ENCODE data around the gene ADGRB2. TPM values are rescaled to one million over a fixed set of nuclear protein-coding genes. Genes with fewer than 3 reads are reported as not detected.

The ADGRB2 gene
- total RNA-seq, 2 experiments from 2014 or later = 1.6 to 1.7 TPM

DNA sequence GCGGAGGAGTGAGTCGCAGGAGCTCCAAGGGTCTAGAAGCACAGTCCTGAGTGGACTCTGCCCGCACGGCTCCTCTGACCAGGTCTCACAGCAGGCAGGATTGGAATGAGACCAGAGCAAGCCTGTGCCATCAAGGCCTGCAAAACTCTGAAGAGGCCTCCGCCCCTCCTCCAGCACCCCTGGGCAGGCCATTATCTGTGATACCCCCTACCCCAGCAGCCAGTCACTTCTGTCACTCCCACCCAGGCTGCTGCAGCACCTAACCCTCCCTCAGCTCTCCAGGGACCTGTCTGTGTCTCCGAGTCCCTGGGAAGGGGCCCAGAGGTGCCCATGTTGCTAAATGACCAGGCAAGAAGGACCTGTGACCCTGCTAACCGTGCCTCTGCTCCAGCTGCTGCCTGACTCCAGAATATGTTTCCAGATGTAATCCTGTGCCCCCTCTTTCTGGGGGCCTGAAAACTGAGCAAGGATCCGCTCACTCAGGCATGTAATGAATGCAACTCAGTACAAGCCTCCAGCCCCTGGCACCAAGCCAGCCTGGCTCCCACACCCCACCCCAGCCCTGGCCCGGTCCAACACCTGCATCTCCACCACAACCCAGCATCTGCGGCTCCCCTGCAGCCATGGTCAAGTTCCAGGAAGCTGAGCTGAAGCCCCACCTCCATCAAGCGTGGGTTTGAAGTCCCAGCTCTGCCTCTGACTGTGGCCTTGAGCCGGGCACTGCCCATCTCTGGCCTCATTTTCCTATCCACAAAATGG is 38.2 kb downstream of the ADGRB2 start:
- ChIA-PET CTCF (interaction anchor here (1.0 to 1.4 kb wide), 2 partner anchors 10 to 63 kb away, joined by 4 read pairs; no protein-coding TSS in a partner anchor), POLR2A (no interaction called here)
- no peak overlapping the region for H3K4me3 Mint-ChIP-seq
- no peaks in the 10 kb centered on the region for H3K36me3 Mint-ChIP-seq
- H3K9me3 Mint-ChIP-seq = no peaks in the 10 kb centered on the region
- DNase-seq = no peak
- intact Hi-C loops (cut with micrococcal nuclease) = no loop called here
- no peak overlapping the region for H3K27ac Mint-ChIP-seq
- peaks cover 8% of the 10 kb centered on the region for H3K27me3 Mint-ChIP-seq
- H3K4me1 Mint-ChIP-seq (ENCODE audit: low read depth) = no peaks in the 10 kb centered on the region

- no peak for DNase-seq
- POLR2A ChIA-PET = interaction anchor here (0.8 kb wide), 1 partner anchor 11 kb away, joined by 3 read pairs; no protein-coding TSS in a partner anchor
- peaks cover 8% of the 10 kb centered on the region for H3K27me3 Mint-ChIP-seq
- H3K4me3 Mint-ChIP-seq = no peak overlapping the region
- intact Hi-C loops (cut with micrococcal nuclease) = no loop called here
- H3K27ac Mint-ChIP-seq = no peak overlapping the region
- no peaks in the 10 kb centered on the region for H3K9me3 Mint-ChIP-seq
- no peaks in the 10 kb centered on the region for H3K36me3 Mint-ChIP-seq
- CTCF ChIA-PET = interaction anchor here (1.0 kb wide), 2 partner anchors 10 to 64 kb away, joined by 3 to 4 read pairs; no protein-coding TSS in a partner anchor
- H3K4me1 Mint-ChIP-seq (ENCODE audit: low read depth) = no peaks in the 10 kb centered on the region
Measured at GRCh38 chr1:31725134-31725533, 39.0 kb downstream of the ADGRB2 start.

DNA sequence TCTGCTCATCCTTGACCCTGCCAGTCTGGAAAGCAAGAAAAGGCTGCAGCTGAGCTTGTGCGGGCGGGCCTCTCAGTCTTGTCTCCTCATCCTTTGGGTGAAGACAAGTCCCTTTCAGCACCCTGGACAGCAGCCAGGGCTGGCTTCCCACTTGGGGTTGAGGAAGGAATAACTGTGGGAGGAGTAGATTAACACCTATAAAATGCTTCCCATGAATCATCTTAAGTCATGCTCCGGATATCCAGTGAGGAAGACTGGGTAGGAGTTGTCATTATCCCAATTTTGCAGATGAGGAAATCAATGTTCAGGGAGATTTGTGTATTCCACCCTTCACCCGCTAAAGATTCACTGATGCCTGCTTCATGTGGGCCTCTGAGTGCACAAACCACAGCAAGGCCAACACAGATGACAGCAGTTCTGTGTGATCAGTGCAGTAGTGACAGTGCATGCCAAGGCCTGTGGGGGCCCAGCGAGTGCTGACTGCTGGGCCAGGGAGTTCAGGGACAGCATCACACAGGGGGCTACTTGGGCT is 40.2 kb downstream of the ADGRB2 start:
- H3K27ac Mint-ChIP-seq = no peak overlapping the region
- DNase-seq = peak; percentile 67
- H3K4me1 Mint-ChIP-seq (ENCODE audit: low read depth) = no peaks in the 10 kb centered on the region
- no peak overlapping the region for H3K4me3 Mint-ChIP-seq
- H3K9me3 Mint-ChIP-seq = no peaks in the 10 kb centered on the region
- ChIA-PET POLR2A (no interaction called here), CTCF (interaction anchor here (1.0 kb wide), 1 partner anchor 65 kb away, joined by 3 read pairs; no protein-coding TSS in a partner anchor)
- intact Hi-C loops (cut with micrococcal nuclease) = no loop called here
- no peaks in the 10 kb centered on the region for H3K36me3 Mint-ChIP-seq
- peaks cover 10% of the 10 kb centered on the region for H3K27me3 Mint-ChIP-seq

DNA sequence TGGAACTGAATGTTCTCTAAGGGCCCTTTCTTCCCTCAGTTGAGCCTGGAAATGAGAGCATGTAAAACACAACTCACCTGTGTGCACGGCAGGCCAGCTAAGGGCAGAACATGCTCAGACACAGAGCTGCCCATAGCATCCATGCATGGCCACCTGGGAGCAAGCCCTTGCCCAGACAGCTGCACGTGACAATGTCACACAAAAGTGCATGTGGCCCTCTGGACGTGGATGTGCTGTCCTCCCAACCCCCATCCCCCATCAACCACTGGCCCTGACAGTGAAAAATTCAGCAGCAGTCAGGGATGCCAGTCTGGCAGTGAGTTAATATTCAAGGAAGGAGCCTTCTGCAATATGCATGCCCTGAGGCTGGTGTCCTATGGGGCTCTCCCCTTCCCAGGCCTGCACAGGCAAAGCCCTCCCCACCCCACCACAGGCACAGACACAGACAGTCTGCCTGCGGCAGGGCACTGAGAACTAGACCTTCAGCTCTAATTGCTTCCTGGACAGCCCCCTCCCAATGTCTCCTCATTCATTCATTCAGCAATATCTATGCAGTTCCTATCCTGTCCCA is 45.7 kb downstream of the ADGRB2 start:
- POLR2A ChIA-PET = no interaction called here
- no peaks in the 10 kb centered on the region for H3K9me3 Mint-ChIP-seq
- intact Hi-C loops (cut with micrococcal nuclease) = no loop called here
- H3K27ac Mint-ChIP-seq = no peak overlapping the region
- peaks cover 11% of the 10 kb centered on the region for H3K4me1 Mint-ChIP-seq (ENCODE audit: low read depth)
- no peak for DNase-seq
- H3K27me3 Mint-ChIP-seq = peaks cover 41% of the 10 kb centered on the region
- no peak overlapping the region for H3K4me3 Mint-ChIP-seq
- no peaks in the 10 kb centered on the region for H3K36me3 Mint-ChIP-seq
- CTCF ChIA-PET = interaction anchor here (4.6 to 7.4 kb wide), 2 partner anchors 15 to 71 kb away, joined by 26 to 66 read pairs; partner anchors contain the start of gene COL16A1

DNA sequence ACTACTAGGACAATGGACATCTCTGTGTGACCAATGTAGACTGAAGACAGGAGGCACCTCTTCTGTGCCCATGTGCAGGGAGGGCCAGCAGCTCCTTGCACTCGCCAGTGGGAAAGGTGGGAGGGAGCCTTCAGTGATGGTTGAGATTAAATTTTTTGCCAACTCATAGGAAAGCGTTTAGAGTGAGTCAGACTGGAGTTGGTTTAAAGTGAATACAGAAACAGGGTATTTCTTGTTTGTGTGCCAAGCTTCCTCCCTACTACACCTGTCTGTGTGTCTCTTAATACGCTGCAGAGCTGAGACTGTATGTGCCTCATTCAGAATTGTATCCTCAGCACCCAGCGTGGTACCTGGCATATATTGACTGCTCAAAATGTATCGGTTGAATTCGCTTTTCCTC is 46.8 kb downstream of the ADGRB2 start:
- DNase-seq = no peak
- Mint-ChIP-seq H3K9me3 (no peaks in the 10 kb centered on the region), H3K4me3 (no peak overlapping the region), H3K27me3 (peaks cover 43% of the 10 kb centered on the region), H3K27ac (no peak overlapping the region), H3K4me1 (ENCODE audit: low read depth) (peaks cover 11% of the 10 kb centered on the region), H3K36me3 (no peaks in the 10 kb centered on the region)
- ChIA-PET POLR2A (no interaction called here), CTCF (interaction anchor here (1.1 to 7.4 kb wide), 6 partner anchors 14 to 78 kb away, joined by 3 to 66 read pairs (median 10); partner anchors contain the start of gene COL16A1)
- intact Hi-C loops (cut with micrococcal nuclease) = no loop called here

DNA sequence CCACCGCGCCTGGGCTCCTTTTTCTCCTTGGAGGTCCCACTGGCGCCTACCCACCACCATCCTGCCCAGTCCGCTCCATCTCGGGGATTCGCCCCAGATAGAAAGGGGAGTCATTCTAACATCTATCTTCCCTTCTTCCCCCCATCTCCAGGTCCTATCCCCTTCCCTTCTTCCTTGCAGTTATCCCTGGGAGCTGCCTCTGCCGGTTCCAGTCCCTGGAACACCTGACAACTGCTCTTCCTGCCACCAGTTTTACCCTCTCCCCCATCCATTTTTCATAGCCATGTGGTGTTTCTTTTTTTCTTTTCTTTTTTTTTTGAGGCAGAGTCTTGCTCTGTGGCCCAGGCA is 48.3 kb downstream of the ADGRB2 start:
- intact Hi-C loops (cut with micrococcal nuclease) = no loop called here
- H3K36me3 Mint-ChIP-seq = no peaks in the 10 kb centered on the region
- CTCF ChIA-PET = interaction anchor here (0.8 to 7.4 kb wide), 18 partner anchors 9 to 347 kb away, joined by 3 to 66 read pairs (median 4); partner anchors contain the start of gene COL16A1
- peaks cover 41% of the 10 kb centered on the region for H3K27me3 Mint-ChIP-seq
- POLR2A ChIA-PET = interaction anchor here (0.7 kb wide), 1 partner anchor 11 kb away, joined by 3 read pairs; no protein-coding TSS in a partner anchor
- no peak for DNase-seq
- peaks cover 11% of the 10 kb centered on the region for H3K4me1 Mint-ChIP-seq (ENCODE audit: low read depth)
- H3K27ac Mint-ChIP-seq = no peak overlapping the region
- H3K9me3 Mint-ChIP-seq = no peaks in the 10 kb centered on the region
- peak overlapping the region; percentile 33 for H3K4me3 Mint-ChIP-seq

DNA sequence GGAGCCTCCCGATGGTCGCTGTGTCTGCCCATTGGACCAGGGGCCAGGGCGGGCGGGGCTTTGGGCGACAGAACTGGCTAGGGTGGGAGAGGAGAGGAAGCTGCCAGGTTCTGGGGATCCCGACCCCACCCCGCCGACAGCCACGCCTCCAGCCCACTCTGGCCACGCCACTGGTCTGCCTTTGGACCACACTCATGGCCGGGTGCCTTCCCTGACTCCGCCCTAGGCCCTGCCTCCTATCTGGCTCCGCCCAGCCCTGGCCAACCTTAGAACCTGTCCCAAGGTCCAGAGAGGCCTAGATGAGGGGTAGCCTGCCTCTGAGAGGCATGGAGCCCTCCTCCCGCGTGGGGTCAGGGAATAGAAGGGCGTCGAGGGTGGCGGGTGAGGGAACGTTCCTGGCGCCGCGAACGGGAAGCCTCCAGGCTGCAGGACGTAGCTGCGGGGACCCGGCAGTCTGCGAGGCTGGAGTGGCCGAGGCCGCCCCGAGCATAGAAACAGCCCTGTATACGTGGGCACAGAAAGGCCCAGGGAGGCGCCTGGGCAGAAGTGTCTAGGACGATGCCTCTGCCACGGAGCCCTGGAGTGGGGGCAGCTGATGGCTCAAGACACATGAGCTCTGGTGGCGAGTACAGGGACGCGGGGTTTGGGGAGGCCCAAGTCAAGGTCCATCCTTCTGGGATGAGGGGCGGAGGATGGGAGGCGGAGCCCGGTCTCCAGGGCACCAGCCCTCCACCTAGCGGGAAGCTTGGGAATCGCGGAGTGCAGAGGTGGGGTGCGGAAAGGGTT is 48.9 kb downstream of the ADGRB2 start:
- POLR2A ChIA-PET = interaction anchor here (0.7 kb wide), 1 partner anchor 11 kb away, joined by 3 read pairs; no protein-coding TSS in a partner anchor
- no peaks in the 10 kb centered on the region for H3K9me3 Mint-ChIP-seq
- peak overlapping the region; percentile 39 for H3K4me3 Mint-ChIP-seq
- intact Hi-C loops (cut with micrococcal nuclease) = no loop called here
- peaks cover 11% of the 10 kb centered on the region for H3K4me1 Mint-ChIP-seq (ENCODE audit: low read depth)
- H3K27ac Mint-ChIP-seq = no peak overlapping the region
- H3K27me3 Mint-ChIP-seq = peaks cover 41% of the 10 kb centered on the region
- CTCF ChIA-PET = interaction anchor here (0.8 to 7.4 kb wide), 17 partner anchors 10 to 348 kb away, joined by 3 to 66 read pairs (median 4); partner anchors contain the start of gene COL16A1
- DNase-seq = peak; percentile 63
- H3K36me3 Mint-ChIP-seq = no peaks in the 10 kb centered on the region

DNA sequence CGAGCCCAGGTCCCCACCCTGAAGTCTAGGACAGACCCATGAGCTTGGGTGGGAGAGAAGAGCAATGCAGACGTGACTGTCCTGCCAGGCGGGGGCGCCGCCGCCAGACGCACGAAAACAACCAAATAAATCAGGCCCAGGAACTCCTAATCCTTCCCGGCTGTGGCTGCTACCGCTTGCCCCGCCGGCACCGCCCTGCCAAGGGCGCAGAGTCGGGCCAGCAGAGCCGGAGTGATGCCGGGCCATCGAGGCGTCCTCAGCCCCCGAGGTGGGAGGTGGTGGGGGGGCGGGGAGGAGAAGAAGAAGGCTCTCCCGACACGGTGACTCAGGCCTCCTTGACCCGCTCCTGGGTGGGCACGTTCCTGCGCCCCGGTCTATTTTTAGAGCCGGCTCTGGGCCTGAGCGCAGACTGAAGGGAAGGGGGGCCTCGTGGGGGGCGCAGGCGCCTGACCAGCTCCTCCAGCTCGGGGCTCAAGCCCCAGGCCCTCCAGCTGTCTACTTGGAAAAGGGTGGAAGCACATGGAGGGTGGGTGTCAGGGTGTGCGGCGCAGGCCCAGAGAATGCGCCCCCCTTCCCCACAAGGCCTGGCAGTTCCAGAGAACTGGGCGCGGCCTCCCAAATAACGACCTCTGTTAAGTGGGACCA is 49.6 kb downstream of the ADGRB2 start:
- Mint-ChIP-seq H3K4me1 (ENCODE audit: low read depth) (peaks cover 11% of the 10 kb centered on the region), H3K36me3 (no peaks in the 10 kb centered on the region), H3K4me3 (peak overlapping the region; percentile 32), H3K27ac (no peak overlapping the region), H3K9me3 (no peaks in the 10 kb centered on the region), H3K27me3 (peaks cover 39% of the 10 kb centered on the region)
- intact Hi-C loops (cut with micrococcal nuclease) = loop anchor here (1.0 to 5.0 kb wide), 2 partner anchors 33 to 75 kb away; no protein-coding TSS in a partner anchor
- POLR2A ChIA-PET = interaction anchor here (0.7 to 0.8 kb wide), 2 partner anchors 10 to 190 kb away, joined by 3 read pairs; no protein-coding TSS in a partner anchor
- CTCF ChIA-PET = interaction anchor here (0.8 to 7.4 kb wide), 10 partner anchors 9 to 249 kb away, joined by 3 to 66 read pairs (median 4); no protein-coding TSS in a partner anchor
- DNase-seq = peak; percentile 52

GRCh38 chr1:31712630-31713029 is 51.5 kb downstream of the ADGRB2 start:
- ChIA-PET POLR2A (no interaction called here), CTCF (interaction anchor here (1.0 to 7.4 kb wide), 2 partner anchors 12 to 77 kb away, joined by 3 to 66 read pairs; no protein-coding TSS in a partner anchor)
- peaks cover 18% of the 10 kb centered on the region for H3K4me1 Mint-ChIP-seq (ENCODE audit: low read depth)
- no peak overlapping the region for H3K4me3 Mint-ChIP-seq
- H3K36me3 Mint-ChIP-seq = no peaks in the 10 kb centered on the region
- intact Hi-C loops (cut with micrococcal nuclease) = loop anchor here (5.0 kb wide), 1 partner anchor 35 kb away; no protein-coding TSS in a partner anchor
- no peak for DNase-seq
- no peaks in the 10 kb centered on the region for H3K9me3 Mint-ChIP-seq
- peaks cover 42% of the 10 kb centered on the region for H3K27me3 Mint-ChIP-seq
- H3K27ac Mint-ChIP-seq = no peak overlapping the region

DNA sequence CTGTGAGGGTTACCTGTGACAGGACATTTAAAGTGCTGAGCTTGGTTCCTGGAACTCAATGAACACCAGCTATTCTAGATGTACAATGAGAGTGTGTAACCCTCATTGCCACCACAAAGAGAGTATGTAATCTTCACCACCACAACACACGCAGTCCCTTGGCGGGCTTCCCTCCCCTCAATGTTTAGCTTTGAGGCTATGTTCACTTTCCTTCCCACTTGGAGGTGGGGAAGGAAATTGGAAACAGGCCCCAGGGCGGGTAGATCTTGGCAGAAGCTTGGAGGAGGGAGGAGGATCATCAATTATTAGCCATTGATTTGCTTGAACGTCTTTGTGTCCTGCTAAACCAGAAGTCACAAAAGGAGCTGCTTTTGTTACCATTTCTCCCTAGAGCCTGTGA is 52.1 kb downstream of the ADGRB2 start:
- H3K27me3 Mint-ChIP-seq = peaks cover 37% of the 10 kb centered on the region
- no peaks in the 10 kb centered on the region for H3K36me3 Mint-ChIP-seq
- no peaks in the 10 kb centered on the region for H3K9me3 Mint-ChIP-seq
- H3K27ac Mint-ChIP-seq = no peak overlapping the region
- peaks cover 20% of the 10 kb centered on the region for H3K4me1 Mint-ChIP-seq (ENCODE audit: low read depth)
- ChIA-PET CTCF (interaction anchor here (1.0 to 7.4 kb wide), 2 partner anchors 12 to 77 kb away, joined by 3 to 66 read pairs; no protein-coding TSS in a partner anchor), POLR2A (no interaction called here)
- H3K4me3 Mint-ChIP-seq = no peak overlapping the region
- DNase-seq = no peak
- intact Hi-C loops (cut with micrococcal nuclease) = loop anchor here (5.0 kb wide), 1 partner anchor 35 kb away; no protein-coding TSS in a partner anchor

DNA sequence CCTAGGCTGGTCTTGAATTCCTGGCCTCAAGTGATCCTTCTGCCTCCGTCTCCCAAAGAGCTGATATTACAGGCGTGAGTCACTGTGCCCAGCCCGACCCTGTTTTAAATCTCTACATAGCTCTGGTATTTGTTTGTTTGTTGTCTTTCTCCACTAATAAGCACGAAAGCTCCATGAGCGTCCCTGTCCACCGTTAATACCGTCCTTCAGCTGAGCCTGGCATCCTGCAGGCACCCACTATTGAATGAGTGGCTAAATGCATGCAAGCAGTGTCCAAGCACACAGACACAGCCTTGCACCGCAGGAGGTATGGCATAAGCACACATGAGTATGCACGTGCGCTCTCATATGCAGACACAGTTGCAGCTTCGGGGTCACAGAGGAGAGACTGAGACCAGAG is 55.8 kb downstream of the ADGRB2 start:
- Mint-ChIP-seq H3K36me3 (no peaks in the 10 kb centered on the region), H3K27me3 (peaks cover 35% of the 10 kb centered on the region), H3K4me1 (ENCODE audit: low read depth) (peaks cover 28% of the 10 kb centered on the region), H3K9me3 (no peaks in the 10 kb centered on the region), H3K27ac (no peak overlapping the region), H3K4me3 (no peak overlapping the region)
- POLR2A ChIA-PET = no interaction called here
- DNase-seq = no peak
- CTCF ChIA-PET = no interaction called here
- intact Hi-C loops (cut with micrococcal nuclease) = loop anchor here (10.0 kb wide), 1 partner anchor 144 kb away; no protein-coding TSS in a partner anchor

All from activated CD4-positive, alpha-beta memory T cell treated with anti-CD3 and anti-CD28 coated beads for 36 hours (primary cell).